ENCODE results near the gene GOLGA8J.
"Not testable (repeated sequence)": the region's sequence is repeated elsewhere in the genome, so short reads cannot be mapped to it uniquely, and the experiment has no call there.

The GOLGA8J gene

DNA sequence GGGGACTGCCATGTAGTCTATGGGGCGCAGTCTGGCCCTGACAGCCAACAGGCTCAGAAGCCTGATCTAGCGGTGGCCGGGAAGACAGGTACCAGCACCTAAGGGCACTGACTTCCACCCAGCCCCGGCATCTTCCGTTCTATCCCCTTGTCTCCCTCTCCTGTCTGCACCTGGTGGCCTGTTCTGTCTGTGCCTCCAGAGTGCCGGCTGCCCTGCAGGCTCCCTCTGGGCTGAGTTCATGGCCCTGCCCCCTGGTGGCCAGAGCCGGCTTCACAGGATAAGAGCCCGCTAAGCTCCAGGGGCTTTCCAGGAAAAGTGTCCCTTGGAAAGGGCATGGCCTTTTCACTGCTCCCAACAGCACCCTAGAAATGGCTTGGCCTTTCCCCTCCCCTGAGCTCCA is 15.1 kb downstream of the GOLGA8J start:
- not testable (repeated sequence) for DNase-seq

DNA sequence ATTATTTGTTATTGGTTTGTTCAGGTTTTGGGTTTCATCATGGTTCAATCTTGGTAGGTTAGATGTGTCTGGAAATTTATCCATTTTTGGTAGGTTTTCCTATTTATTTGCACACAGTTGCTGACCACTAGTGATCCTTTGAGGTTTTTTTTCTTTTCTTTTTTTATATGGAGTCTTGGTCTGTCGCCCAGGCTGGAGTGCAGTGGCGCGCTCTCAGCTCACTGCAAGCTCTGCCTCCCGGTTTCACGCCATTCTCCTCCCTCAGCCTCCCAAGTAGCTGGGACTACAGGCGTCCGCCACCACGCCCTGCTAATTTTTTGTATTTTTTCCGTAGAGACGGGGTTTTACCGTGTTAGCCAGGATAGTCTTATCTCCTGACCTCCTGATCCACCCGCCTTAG is 20.1 kb downstream of the GOLGA8J start:
- DNase-seq = not testable (repeated sequence)

DNA sequence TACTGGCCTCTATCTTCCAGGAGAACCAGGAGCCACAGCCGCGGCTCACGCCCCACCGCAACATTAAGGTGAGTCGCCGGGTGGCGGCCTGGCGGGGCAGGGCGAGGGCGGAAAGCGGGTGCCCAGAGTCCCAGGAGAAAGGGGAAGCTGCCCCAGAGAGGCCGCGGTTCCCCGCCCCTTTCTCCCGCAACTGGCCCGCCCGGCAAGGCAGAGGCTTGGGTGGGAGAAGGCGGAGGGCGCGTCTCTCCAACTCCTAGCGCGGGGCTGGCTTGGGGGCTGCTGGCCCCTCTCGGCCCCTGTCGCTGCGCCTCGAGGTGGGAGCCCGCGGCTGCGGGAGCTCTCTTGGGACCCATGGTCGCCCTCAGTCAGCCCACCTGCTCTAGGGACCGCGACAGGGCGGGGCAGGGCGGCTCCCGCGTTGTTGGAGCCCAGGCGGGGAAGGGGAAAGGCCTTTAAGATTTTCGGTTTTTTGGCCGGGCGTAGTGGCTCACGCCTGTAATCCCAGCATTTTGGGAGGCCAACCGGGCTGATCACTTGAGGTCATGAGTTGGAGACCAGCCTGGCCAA is 21.3 kb downstream of the GOLGA8J start:
- DNase-seq = not testable (repeated sequence)

DNA sequence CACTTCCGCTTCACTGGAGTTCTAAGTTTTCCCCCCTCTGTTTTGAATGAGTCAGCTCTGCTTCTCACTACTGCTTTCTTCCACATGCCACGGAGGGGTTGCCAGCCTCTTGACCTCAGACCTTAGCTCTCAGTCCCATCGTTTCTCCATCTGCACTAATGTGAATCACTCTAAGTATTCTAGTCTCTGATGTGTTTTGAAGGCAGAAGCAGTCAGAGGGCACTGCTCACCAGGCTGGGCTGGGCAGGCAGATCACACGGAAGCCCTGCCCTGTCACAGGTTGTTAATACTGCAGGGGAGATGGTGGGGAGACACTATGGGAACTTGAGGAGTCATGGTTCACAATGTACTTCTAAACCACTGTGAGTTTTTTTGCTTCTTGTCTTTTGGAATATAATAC is 27.8 kb downstream of the GOLGA8J start:
- DNase-seq = not testable (repeated sequence)

DNA sequence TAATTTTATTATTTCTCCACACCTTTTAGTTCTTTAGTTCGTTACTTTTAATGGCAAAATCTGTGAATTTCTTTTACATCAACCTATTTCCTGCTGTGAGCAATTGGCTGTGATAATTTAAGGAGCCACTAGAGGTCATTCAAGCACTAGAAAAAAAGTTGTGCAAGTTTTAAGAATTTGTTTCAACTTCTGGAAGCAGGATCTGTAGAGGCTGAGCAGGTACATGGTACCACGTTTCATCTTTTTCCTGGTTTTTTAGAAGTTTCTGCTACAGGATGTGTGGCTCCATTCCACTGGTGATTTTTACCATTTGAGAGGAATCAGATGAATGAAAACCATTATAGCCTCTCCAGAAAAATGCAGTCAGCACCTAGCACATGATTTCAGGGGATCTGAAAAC is 47.3 kb downstream of the GOLGA8J start:
- not testable (repeated sequence) for DNase-seq

DNA sequence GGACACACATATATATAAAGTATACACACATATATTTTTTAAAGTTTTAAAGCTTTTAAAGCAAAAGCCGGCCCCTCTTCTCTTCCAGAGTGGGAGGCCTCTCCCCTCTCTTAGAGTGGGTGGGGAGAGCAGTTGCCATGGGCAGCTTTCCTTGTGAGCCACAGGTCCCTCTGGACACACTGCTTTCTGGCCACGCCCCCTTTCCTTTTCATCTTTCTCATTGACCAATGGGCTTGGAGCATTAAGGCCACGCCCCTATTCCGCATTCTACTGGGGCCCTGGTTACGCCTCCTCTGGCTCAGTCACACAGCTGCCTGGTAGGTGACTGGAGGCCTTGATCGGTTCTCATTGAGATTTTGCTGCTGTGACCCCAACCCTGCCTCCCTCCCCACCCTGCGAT is 52.0 kb downstream of the GOLGA8J start, which contains the start of gene GOLGA8T:
TSS of gene GOLGA8T (plus strand) at position 301 of the 400 bp plus-strand sequence. CDS start at position 399, 98 bp downstream.
- DNase-seq = not testable (repeated sequence)
